GM15510 (cell line): ENCODE results near the gene DCLRE1C.
A peak's percentile ranks its signal among the peaks of the same experiment; 100 is the strongest.

Experiments used
- POLR2A ChIP-seq: IDR thresholded peaks from 3 replicates; pipeline ENCODE4 v1.6.1; 2011; ENCODE audit warnings: borderline replicate concordance; ENCODE audit not compliant: insufficient read length; ENCODE audit errors: extremely low read depth

The DCLRE1C gene

GRCh38 chr10:14954001-14954770 lies at the start of gene DCLRE1C:
DCLRE1C (minus strand) TSS chr10:14954096; CDS start chr10:14954010, 86 bp downstream.
- peak; percentile 56 for TF ChIP-seq POLR2A

- TF ChIP-seq POLR2A: no peak
Measured at GRCh38 chr10:14995964-14996565, 42.2 kb upstream of the DCLRE1C start.

- no peak for TF ChIP-seq POLR2A
Measured at GRCh38 chr10:14982744-14983143, 28.8 kb upstream of the DCLRE1C start.

- no peak for TF ChIP-seq POLR2A
Measured at GRCh38 chr10:14975672-14976273, 21.9 kb upstream of the DCLRE1C start.

GRCh38 chr10:14971867-14972448 lies 18.1 kb upstream of the DCLRE1C start:
- TF ChIP-seq POLR2A: no peak

- TF ChIP-seq POLR2A: no peak
Measured at GRCh38 chr10:14967897-14968296, 14.0 kb upstream of the DCLRE1C start.

- peak; percentile 47 for TF ChIP-seq POLR2A
Measured at GRCh38 chr10:14959221-14960057, 5.5 kb upstream of the DCLRE1C start, which contains the start of gene MEIG1. MEIG1 (plus strand) TSS chr10:14959388; CDS start chr10:14966469, 7,081 bp downstream.

- no peak for TF ChIP-seq POLR2A
Measured at GRCh38 chr10:14958872-14959220, 5.0 kb upstream of the DCLRE1C start.

GRCh38 chr10:14954934-14955333 lies 1.0 kb upstream of the DCLRE1C start:
- no peak for TF ChIP-seq POLR2A

- TF ChIP-seq POLR2A: peak; percentile 38
Measured at GRCh38 chr10:14953424-14954000, 384 bp downstream of the DCLRE1C start.

- no peak for TF ChIP-seq POLR2A
Measured at GRCh38 chr10:14952851-14953423, 959 bp downstream of the DCLRE1C start.

- TF ChIP-seq POLR2A: no peak
Measured at GRCh38 chr10:14949291-14949690, 4.6 kb downstream of the DCLRE1C start.

- TF ChIP-seq POLR2A: no peak
Measured at GRCh38 chr10:14947268-14947667, 6.6 kb downstream of the DCLRE1C start.

GRCh38 chr10:14945108-14945507 lies 8.8 kb downstream of the DCLRE1C start:
- TF ChIP-seq POLR2A: no peak

- TF ChIP-seq POLR2A: no peak
Measured at GRCh38 chr10:14936584-14936983, 17.3 kb downstream of the DCLRE1C start.

- no peak for TF ChIP-seq POLR2A
Measured at GRCh38 chr10:14930610-14931009, 23.3 kb downstream of the DCLRE1C start.
